ENCODE measurements around the gene KRTAP9-8.

GRCh38 chr17:41251261-41251660 lies 13.5 kb downstream of the KRTAP9-8 start:
- no peak for TF ChIP-seq EZH2 (IDR thresholded peaks at IDR 0.05; ENCODE audit: low read length, missing control alignments)
- TF ChIP-seq, protein P1, sequence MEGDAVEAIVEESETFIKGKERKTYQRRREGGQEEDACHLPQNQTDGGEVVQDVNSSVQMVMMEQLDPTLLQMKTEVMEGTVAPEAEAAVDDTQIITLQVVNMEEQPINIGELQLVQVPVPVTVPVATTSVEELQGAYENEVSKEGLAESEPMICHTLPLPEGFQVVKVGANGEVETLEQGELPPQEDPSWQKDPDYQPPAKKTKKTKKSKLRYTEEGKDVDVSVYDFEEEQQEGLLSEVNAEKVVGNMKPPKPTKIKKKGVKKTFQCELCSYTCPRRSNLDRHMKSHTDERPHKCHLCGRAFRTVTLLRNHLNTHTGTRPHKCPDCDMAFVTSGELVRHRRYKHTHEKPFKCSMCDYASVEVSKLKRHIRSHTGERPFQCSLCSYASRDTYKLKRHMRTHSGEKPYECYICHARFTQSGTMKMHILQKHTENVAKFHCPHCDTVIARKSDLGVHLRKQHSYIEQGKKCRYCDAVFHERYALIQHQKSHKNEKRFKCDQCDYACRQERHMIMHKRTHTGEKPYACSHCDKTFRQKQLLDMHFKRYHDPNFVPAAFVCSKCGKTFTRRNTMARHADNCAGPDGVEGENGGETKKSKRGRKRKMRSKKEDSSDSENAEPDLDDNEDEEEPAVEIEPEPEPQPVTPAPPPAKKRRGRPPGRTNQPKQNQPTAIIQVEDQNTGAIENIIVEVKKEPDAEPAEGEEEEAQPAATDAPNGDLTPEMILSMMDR (conservative IDR thresholded peaks at IDR 0.05 in 1 of 2, IDR thresholded peaks at IDR 0.05 in 1 of 2; ENCODE audit: low read depth in 1 of 2, low read length in 2 of 2), result no peak

Measured in fibroblast of lung (primary cell).